Epithelial cell of proximal tubule (primary cell): Measurements from ENCODE around the gene SLC4A1AP. TPM values are rescaled to one million over a fixed set of nuclear protein-coding genes. Genes with fewer than 3 reads are reported as not detected.

Source experiments
- DNase-seq: peaks from one replicate; pipeline ENCODE4 v3.0.0-alpha.2; 2011; ENCODE audit warnings: low read depth
- H3K4me3 ChIP-seq: 2 replicates; pipeline ENCODE4 v1.5.1; 2011; ENCODE audit warnings: low read depth, mild to moderate bottlenecking, low read length
- total RNA-seq: library from RNA; depleted of rRNA; stranded (reverse); fragments of >200 nt; gene quantifications from 2 replicates; pipeline ENCODE4 v1.2.3, GENCODE V29; 2015
- TF ChIP-seq, protein P1 (sequence below): conservative IDR thresholded peaks from 2 replicates; pipeline ENCODE4 v1.5.1; 2012; ENCODE audit warnings: low read depth, mild to moderate bottlenecking, low read length

SLC4A1AP gene
- total RNA-seq, 1 donor from 2014 or later: 34.7 TPM

DNA sequence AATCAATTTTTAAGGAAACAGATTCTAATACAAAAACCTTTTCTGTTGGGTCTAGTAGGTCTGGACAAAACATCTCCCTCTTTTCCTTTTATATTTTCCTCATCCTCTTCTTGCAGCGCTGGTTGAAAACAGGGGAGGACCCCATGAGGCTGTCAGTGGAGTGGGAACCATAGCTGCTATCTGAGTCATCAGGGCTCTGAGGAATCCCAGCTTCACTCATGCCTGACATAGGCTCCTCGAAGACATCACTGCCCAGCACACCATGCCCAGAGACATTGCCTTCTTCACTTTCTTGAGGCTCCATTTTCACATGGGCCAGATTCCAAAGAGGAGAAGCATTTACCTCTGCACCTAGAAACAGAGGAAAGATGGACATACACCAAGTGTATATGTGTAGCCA lies 10.3 kb upstream of the SLC4A1AP start:
- TF ChIP-seq, protein P1, sequence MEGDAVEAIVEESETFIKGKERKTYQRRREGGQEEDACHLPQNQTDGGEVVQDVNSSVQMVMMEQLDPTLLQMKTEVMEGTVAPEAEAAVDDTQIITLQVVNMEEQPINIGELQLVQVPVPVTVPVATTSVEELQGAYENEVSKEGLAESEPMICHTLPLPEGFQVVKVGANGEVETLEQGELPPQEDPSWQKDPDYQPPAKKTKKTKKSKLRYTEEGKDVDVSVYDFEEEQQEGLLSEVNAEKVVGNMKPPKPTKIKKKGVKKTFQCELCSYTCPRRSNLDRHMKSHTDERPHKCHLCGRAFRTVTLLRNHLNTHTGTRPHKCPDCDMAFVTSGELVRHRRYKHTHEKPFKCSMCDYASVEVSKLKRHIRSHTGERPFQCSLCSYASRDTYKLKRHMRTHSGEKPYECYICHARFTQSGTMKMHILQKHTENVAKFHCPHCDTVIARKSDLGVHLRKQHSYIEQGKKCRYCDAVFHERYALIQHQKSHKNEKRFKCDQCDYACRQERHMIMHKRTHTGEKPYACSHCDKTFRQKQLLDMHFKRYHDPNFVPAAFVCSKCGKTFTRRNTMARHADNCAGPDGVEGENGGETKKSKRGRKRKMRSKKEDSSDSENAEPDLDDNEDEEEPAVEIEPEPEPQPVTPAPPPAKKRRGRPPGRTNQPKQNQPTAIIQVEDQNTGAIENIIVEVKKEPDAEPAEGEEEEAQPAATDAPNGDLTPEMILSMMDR: no peak
- H3K4me3 ChIP-seq: no peak overlapping the region
- peak; percentile 45 for DNase-seq

- no peak overlapping the region for H3K4me3 ChIP-seq
- no peak for DNase-seq
- TF ChIP-seq, protein P1: no peak
These were observed 8.3 kb upstream of the SLC4A1AP start for GRCh38 chr2:27655155-27655951.

- no peak for DNase-seq
- no peak overlapping the region for H3K4me3 ChIP-seq
- TF ChIP-seq, protein P1: no peak
These were observed 2.3 kb upstream of the SLC4A1AP start for GRCh38 chr2:27661371-27661770.

DNA sequence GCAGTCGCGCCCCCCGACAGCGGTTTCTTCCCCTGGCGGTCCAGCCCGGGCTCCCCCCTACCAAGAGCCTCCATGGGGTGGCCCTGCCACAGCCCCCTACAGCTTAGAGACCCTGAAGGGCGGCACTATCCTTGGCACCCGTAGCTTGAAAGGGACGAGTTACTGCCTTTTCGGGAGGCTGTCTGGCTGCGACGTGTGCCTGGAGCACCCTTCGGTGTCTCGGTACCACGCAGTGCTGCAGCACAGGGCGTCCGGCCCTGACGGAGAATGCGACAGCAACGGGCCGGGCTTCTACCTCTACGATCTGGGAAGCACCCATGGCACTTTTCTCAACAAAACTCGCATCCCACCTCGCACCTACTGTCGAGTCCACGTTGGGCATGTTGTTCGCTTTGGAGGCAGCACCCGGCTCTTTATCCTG lies 475 bp downstream of the SLC4A1AP start:
- TF ChIP-seq, protein P1: peak; percentile 8
- H3K4me3 ChIP-seq: peak overlapping the region; percentile 95
- DNase-seq: no peak

DNA sequence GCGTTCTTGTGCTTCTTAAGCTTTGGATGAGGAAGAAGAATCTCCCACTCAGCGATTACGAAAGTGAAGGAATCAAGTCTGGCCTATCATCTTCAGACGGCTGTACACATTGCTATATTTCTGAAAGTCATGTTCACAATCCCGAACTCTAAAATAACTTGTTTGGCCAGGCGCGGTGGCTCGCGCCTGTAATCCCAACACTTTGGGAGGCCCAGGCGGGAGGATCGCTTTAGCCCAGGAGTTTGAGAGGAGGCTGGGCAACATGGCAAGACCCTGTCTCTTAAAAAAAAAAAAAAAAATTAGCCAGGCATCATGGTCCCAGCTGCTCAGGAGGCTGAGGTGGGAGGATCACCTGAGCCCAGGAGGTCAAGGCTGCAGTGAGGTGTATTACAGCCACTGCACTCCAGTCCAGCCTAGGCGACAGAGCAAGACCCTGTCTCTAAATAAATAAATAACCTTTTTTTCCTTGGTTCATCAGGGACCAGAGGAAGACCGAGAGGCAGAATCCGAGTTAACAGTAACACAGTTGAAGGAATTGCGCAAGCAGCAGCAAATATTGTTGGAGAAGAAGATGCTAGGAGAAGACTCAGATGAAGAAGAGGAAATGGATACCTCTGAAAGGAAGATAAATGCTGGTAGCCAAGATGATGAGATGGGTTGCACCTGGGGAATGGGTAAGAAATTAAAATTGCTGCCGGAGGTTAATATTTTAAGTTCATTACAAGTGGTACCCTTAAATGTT lies 1.1 kb downstream of the SLC4A1AP start:
- DNase-seq: no peak
- TF ChIP-seq, protein P1: no peak
- H3K4me3 ChIP-seq: peak overlapping the region; percentile 95

- no peak for DNase-seq
- no peak overlapping the region for H3K4me3 ChIP-seq
- TF ChIP-seq, protein P1: no peak
These were observed 3.8 kb downstream of the SLC4A1AP start for GRCh38 chr2:27667446-27667845.
